ENCODE measurements around the gene SERP2. TPM values are rescaled to one million over a fixed set of nuclear protein-coding genes. Genes with fewer than 3 reads are reported as not detected.

The SERP2 gene
- polyA plus RNA-seq, 1 donor from 2014 or later = not detected

DNA sequence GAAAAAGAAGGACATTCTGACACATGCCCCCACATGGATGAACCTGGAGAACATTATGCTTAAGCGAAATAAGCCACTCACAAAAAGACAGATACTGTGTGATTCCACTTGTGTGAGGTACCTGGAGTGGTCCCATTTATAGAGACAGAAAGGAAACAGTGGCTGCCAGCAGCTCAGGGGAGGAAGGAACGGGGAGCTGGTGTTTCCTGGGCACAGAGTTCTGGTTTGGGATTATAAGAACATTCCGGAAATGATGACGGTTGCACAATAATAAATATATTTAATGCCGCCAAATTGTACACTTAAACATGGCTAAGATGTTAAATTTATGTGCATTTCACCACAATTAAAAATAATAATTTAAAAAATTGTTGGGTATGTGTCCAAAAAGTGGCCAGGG, 33.0 kb downstream of the SERP2 start:
- H3K9me3 Mint-ChIP-seq = peaks cover 0 to 2% (median 2%) of the 10 kb centered on the region in 3 donors
- H3K36me3 Mint-ChIP-seq = no peaks in the 10 kb centered on the region
- H3K4me3 Mint-ChIP-seq = no peak overlapping the region
- H3K27ac Mint-ChIP-seq = peak overlapping the region in 1 of 3 donors; percentile 31
- no peaks in the 10 kb centered on the region for H3K4me1 Mint-ChIP-seq
- H3K27me3 Mint-ChIP-seq = peaks cover 12% of the 10 kb centered on the region

DNA sequence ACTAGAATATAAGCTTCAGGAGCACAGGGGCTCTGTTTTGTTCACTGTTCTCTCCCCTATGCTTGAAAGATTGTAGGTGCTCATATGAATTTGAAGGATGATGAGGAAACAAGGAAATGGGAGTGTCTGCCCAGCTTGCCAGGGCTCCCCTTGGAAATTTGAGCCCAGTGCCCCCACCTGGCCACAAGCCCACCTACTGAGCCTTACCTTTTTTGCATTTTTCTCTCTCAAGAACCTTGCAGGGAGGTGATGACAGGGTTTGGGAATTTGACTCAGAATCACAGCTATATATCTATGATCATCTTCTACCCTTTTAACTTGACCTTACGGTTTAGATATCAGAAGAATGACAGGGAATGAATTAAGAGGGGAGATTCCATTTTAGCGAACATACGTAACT, 33.8 kb downstream of the SERP2 start:
- Mint-ChIP-seq H3K27me3 (peaks cover 12% of the 10 kb centered on the region), H3K36me3 (no peaks in the 10 kb centered on the region), H3K4me3 (no peak overlapping the region)

DNA sequence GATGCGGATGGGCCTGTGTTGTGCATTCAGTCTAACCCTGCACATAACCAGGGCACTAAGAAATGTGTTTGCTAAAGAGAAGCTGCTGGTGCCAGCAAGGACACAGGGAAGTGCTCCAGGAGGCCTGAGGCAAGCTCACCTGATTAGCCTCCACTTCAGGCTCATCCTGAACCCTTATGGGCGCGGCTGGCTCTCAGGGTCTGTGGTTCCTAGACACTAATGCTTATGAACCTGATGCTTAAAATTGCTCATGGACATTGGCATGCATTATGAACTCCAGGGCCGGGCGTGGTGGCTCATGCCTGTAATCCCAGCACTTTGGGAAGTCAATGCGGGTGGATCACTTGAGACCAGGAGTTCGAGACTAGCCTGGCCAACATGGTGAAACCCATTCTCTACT, 34.3 kb downstream of the SERP2 start:
- H3K4me1 Mint-ChIP-seq = no peaks in the 10 kb centered on the region
- H3K4me3 Mint-ChIP-seq = no peak overlapping the region
- H3K27me3 Mint-ChIP-seq = peaks cover 12% of the 10 kb centered on the region
- H3K27ac Mint-ChIP-seq = no peak overlapping the region
- H3K9me3 Mint-ChIP-seq = peaks cover 0 to 2% (median 2%) of the 10 kb centered on the region in 3 donors
- H3K36me3 Mint-ChIP-seq = no peaks in the 10 kb centered on the region

More for the DNA sequence above, 33.8 kb downstream of the SERP2 start:
- Mint-ChIP-seq H3K27ac (no peak overlapping the region), H3K4me1 (no peaks in the 10 kb centered on the region), H3K9me3 (peaks cover 0 to 2% (median 2%) of the 10 kb centered on the region in 3 donors)

DNA sequence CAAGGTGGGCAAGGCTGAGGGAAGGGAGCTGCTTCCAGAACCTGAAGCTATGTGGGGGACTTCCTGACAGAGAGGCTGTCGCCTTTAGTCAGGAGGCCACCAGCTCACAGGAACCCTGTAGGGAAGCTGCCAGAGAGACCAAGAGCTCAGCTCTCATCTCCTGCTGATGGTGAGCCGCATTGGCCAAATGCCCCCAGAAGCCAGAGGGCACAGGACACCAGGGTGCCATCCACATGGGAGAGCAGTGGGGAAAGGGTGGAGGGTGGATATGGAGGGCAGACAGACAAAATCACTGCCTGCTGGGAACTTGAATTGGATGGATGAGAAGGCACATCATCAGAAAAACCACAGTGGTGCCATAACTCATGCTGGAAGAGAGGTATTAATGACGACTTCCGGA, 36.0 kb downstream of the SERP2 start:
- Mint-ChIP-seq H3K27me3 (peaks cover 7% of the 10 kb centered on the region), H3K4me1 (no peaks in the 10 kb centered on the region), H3K4me3 (no peak overlapping the region), H3K27ac (no peak overlapping the region), H3K9me3 (peaks cover 0 to 2% (median 0%) of the 10 kb centered on the region in 3 donors), H3K36me3 (no peaks in the 10 kb centered on the region)

DNA sequence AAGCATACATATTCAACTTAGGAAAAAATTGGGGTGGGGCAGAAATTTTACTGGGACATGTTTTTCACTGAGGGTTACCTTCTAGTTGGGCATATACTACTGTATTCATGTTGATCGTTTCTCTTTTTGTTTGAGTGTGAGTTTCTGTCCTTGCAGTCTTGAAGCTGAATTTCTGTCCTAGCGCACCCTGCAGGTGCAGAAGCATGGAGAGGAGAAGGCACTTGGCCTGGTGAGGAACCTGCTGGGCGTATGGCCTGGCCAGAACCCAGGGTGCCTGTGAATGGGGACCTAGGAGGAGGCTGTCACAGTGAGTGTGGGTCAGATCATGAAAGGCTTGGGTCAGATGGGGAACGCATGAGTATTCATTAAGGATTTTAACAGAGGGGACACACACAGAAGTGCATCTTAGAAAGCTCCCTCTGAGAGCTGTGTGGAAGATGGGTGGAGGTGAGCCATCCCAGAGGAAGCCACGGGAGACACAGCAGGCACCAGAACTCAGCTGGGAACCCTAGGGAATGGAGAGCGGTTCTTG, 36.8 kb downstream of the SERP2 start:
- peaks cover 0 to 2% (median 0%) of the 10 kb centered on the region in 3 donors for H3K9me3 Mint-ChIP-seq
- peaks cover 5% of the 10 kb centered on the region for H3K27me3 Mint-ChIP-seq
- H3K36me3 Mint-ChIP-seq = no peaks in the 10 kb centered on the region
- no peaks in the 10 kb centered on the region for H3K4me1 Mint-ChIP-seq
- no peak overlapping the region for H3K4me3 Mint-ChIP-seq
- H3K27ac Mint-ChIP-seq = no peak overlapping the region

DNA sequence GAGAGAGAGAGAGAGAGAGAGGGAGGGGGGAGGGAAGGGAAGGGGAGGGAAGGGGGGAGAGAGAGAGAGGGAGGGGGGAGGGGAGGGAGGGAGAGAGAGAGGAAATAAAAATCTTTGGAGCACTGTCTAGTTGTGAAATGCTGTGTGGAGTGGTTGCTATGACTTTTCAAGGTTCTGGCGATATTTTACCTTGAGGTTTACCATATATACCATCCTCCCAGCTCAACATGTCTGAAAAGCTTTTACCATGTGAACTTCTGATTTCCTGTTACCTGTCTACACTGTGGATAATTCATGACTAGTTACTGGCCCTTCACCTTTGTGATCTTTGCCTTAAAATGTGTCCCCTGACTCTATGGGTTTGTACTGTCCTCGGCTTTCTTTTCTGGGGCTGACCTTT, 38.2 kb downstream of the SERP2 start:
- Mint-ChIP-seq H3K4me1 (peaks cover 0 to 1% (median 0%) of the 10 kb centered on the region in 3 donors), H3K9me3 (peaks cover 0 to 2% (median 0%) of the 10 kb centered on the region in 3 donors), H3K36me3 (peaks cover 2% of the 10 kb centered on the region), H3K4me3 (no peak overlapping the region), H3K27ac (no peak overlapping the region), H3K27me3 (peaks cover 4% of the 10 kb centered on the region)

DNA sequence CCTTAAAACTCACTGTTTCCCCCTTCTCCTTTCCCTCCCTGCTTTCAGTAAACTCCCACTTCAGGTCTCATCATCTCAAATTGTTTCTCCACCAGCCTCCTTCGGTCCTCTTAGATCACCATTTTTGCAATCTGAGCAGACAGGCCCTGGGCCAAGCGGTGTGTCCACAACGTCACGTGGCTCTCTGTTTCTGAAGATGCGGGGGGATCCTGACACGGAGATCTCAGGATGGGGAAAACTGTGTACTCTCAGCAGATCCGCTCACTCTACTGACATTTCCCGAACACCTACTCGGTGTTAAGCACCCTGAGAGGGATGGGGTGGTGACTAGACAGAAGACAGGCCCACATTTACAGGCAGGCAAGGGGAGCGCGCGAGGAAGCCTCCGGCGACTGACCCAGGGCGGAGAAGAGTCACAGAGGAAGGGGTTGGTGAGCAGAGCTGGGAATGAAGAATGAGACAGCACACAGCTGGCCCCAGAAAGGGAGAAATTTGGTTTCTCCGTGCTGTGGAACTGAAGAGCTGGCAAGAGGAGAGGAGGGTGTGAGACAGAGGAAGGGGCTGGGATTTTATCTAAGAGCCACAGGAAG, 38.8 kb downstream of the SERP2 start:
- Mint-ChIP-seq H3K27ac (no peak overlapping the region), H3K9me3 (no peaks in the 10 kb centered on the region), H3K4me1 (peaks cover 0 to 1% (median 0%) of the 10 kb centered on the region in 3 donors), H3K4me3 (no peak overlapping the region), H3K36me3 (peaks cover 2% of the 10 kb centered on the region), H3K27me3 (peaks cover 4% of the 10 kb centered on the region)

DNA sequence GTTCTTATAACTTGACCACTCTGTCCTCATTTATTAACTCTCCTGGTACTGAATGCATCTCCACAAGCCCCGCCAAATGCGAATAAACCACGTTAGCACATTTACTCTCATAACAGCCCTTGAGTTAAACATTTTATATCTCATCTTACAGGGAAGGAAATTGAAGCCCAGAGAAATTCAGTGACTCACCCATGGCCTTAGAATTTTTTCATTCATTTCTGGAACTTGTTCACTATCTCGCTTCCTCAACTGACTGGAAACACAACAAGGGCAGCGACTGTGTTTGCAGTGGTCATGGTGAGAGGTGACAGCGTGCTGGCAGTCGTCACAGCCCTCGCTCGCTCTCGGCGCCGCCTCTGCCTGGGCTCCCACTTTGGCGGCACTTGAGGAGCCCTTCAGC, 39.5 kb downstream of the SERP2 start:
- H3K9me3 Mint-ChIP-seq = no peaks in the 10 kb centered on the region
- H3K27ac Mint-ChIP-seq = no peak overlapping the region
- peaks cover 6% of the 10 kb centered on the region for H3K27me3 Mint-ChIP-seq
- H3K4me3 Mint-ChIP-seq = no peak overlapping the region
- H3K4me1 Mint-ChIP-seq = peaks cover 0 to 2% (median 2%) of the 10 kb centered on the region in 3 donors
- H3K36me3 Mint-ChIP-seq = peaks cover 2% of the 10 kb centered on the region

DNA sequence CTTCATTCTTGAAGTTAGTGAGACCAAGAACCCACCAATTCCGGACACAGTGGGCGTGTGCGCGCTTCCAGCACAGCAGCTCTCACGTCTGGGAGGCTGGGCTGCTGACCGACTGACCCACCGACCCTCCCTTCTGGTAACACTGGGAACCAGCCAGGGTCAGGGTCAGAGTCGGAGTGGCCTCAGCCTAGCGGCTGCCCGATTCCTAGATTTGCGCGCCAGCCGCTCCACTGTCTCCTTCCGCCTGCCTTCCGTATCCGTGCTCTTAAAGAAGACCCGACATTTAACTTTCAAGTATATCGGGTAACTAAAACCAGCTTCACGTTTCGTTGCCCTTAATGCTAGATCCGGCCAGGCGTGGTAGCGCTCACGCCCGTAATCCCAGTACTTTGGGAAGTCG, 41.1 kb downstream of the SERP2 start:
- peak overlapping the region in 1 of 4 donors; percentile 60 for H3K4me3 Mint-ChIP-seq
- no peak overlapping the region for H3K27ac Mint-ChIP-seq
- H3K36me3 Mint-ChIP-seq = peaks cover 2% of the 10 kb centered on the region
- peaks cover 0 to 4% (median 4%) of the 10 kb centered on the region in 3 donors for H3K4me1 Mint-ChIP-seq
- H3K27me3 Mint-ChIP-seq = peaks cover 7% of the 10 kb centered on the region
- no peaks in the 10 kb centered on the region for H3K9me3 Mint-ChIP-seq

DNA sequence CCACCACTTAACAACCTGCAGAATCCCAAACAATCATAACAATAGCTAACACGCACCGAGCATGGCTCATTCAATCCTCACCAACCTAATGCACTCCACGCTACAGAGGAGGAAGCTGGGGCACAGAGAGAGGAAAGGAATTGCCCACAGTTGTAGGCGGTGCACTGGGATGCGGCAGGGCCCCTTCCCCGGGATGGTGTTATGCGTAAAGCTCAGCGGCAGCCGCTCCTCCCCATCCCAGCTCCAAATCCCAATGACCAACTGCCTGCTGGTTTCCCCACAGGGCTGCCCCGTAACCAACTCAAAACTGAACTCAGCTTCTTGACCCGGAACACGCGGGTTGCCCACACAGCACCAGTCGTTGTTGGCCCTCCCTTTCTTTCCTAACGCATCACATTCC, 42.2 kb downstream of the SERP2 start:
- peaks cover 7% of the 10 kb centered on the region for H3K27me3 Mint-ChIP-seq
- peaks cover 2% of the 10 kb centered on the region for H3K36me3 Mint-ChIP-seq
- no peaks in the 10 kb centered on the region for H3K9me3 Mint-ChIP-seq
- peak overlapping the region in 1 of 4 donors; percentile 19 for H3K4me3 Mint-ChIP-seq
- H3K27ac Mint-ChIP-seq = no peak overlapping the region
- peaks cover 0 to 4% (median 4%) of the 10 kb centered on the region in 3 donors for H3K4me1 Mint-ChIP-seq

DNA sequence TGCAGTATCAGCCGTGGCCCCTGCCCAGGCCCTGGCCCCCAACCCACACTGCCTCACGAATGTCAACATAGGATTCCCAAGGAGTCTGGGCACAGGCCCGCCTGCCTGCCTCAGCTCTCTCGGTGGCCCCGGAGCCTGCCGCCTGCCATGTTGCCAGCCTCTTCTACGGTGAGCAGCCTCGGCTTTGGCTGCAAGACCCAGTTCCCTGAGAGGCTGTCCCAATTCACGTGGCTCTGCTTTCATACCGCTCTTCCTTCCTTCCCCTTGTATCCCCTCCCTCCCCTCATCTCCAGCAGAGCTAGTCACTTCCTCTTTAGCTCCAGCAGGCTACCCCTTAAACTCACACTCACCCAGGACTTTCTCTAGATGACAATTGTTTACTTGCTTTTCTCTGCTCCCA, 42.7 kb downstream of the SERP2 start:
- Mint-ChIP-seq H3K27ac (peak overlapping the region in 1 of 3 donors; percentile 53), H3K36me3 (peaks cover 2% of the 10 kb centered on the region), H3K4me1 (peaks cover 0 to 4% (median 4%) of the 10 kb centered on the region in 3 donors), H3K9me3 (no peaks in the 10 kb centered on the region), H3K4me3 (no peak overlapping the region), H3K27me3 (peaks cover 10% of the 10 kb centered on the region)

DNA sequence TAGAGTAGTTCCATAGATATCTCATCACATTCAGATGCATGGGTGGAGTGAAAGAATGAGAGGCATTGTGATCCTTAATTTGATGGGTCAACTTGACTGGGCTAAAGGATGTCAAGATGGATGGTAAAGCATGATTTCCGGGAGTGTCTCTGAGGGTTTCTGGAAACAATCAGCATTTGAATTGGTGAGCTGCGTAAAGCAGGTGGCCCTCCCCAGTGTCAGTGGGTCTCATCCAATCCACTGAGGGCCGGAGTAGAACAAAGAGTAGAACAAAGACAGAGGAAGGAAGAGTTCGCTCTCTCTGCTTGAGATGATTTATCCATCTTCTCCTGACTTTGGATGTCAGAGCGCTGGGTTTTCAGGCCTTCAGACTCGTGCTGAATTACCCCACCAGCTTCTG, 43.1 kb downstream of the SERP2 start:
- peaks cover 10% of the 10 kb centered on the region for H3K27me3 Mint-ChIP-seq
- no peaks in the 10 kb centered on the region for H3K9me3 Mint-ChIP-seq

DNA sequence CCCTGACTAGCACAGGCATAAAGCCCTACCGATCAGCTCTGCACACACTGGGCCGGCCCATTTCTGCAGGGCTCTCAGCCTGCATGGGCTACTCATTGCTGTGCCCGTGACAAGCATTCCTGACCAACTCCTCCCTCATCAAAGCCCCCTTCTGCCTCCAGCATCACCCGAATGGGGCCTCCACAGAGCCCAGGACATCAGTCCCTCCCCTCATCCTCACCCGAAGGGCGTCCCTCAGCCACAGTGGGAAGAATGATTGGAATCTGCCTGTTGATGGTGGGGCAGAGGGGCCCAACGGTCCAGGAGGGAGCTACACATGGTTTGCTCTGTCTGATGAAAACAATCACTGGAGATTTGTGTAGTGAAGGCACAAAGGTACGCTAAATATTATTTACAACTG, 43.8 kb downstream of the SERP2 start:
- Mint-ChIP-seq H3K36me3 (peaks cover 2% of the 10 kb centered on the region), H3K27ac (no peak overlapping the region), H3K9me3 (no peaks in the 10 kb centered on the region), H3K4me1 (peaks cover under 1 to 4% (median 4%) of the 10 kb centered on the region in 3 donors), H3K27me3 (peaks cover 12% of the 10 kb centered on the region), H3K4me3 (no peak overlapping the region)

More for the DNA sequence above, 43.1 kb downstream of the SERP2 start:
- Mint-ChIP-seq H3K36me3 (peaks cover 2% of the 10 kb centered on the region), H3K27ac (no peak overlapping the region), H3K4me1 (peaks cover 0 to 4% (median 4%) of the 10 kb centered on the region in 3 donors), H3K4me3 (no peak overlapping the region)

DNA sequence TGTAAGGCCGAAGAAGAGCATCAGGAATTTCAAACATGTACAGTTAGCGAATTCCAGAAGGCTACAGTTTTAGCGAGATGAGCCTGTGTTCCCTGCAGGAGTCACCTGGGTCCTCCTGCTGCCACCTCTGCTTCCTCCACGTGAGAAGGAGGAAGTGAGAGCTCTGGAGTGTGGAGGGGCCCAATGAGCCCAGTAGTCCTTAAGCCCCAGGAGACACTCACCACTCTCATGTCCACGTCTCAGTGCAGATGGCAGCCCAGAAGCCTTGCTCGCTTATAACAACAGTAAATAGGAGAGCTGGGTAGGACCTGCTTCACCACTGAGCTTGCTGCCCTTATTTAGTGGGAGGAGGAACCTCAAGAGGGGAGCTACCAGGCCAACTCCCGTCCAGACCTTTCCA, 44.3 kb downstream of the SERP2 start:
- Mint-ChIP-seq H3K4me1 (peaks cover 2 to 4% (median 4%) of the 10 kb centered on the region in 3 donors), H3K36me3 (peaks cover 3% of the 10 kb centered on the region), H3K9me3 (no peaks in the 10 kb centered on the region), H3K4me3 (no peak overlapping the region), H3K27ac (no peak overlapping the region), H3K27me3 (peaks cover 14% of the 10 kb centered on the region)

DNA sequence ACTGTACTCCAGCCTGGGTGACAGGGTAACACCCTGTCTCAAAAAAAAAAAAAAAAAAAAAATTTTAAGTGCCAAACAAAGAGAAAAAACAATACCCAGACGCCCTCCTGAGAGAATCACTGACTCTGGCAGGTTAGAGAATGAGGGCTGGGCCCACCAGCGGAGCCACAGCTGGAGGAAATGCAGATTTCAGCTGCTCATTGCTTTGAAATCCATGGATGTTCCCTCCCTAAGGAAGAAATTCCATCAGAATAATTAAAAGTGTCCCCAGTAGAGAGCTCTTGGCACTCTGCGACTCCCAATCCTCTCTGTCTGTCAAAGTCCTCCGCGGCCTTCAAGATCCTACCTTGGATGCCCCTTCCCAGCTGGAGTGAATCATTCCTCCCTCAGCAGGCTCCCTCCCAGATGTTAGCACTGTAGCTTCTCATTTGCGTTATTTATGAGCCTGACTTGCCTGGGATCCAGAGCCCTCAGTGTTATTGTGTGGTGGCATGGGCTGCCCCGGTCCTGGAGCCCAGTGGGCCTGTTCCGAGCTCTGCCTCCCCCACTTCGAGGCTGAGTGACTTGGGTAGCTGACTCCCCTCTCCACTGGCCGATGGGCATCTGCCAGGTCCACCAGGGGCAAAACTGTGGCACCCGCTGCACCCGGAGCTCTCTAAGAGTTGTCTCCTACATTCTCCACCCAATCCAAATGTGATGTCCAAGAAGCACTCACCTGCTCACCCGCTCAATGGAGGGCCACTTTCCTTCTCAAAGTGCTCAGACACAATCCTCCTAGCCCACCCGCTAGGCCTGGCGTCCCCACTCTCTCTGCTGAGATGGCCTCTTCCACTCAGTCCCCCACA, 47.0 kb downstream of the SERP2 start:
- Mint-ChIP-seq H3K9me3 (no peaks in the 10 kb centered on the region), H3K36me3 (peaks cover 4% of the 10 kb centered on the region), H3K4me3 (no peak overlapping the region), H3K27me3 (peaks cover 23% of the 10 kb centered on the region), H3K27ac (no peak overlapping the region), H3K4me1 (peaks cover 3 to 10% (median 4%) of the 10 kb centered on the region in 3 donors)

Measured in IgD-negative memory B cell (primary cell).